ENCODE data around the gene HELQ. TPM values are rescaled to one million over a fixed set of nuclear protein-coding genes. Genes with fewer than 3 reads are reported as not detected.
"Not testable (repeated sequence)": the region's sequence is repeated elsewhere in the genome, so short reads cannot be mapped to it uniquely, and the experiment has no call there.

Gene HELQ, protein sequence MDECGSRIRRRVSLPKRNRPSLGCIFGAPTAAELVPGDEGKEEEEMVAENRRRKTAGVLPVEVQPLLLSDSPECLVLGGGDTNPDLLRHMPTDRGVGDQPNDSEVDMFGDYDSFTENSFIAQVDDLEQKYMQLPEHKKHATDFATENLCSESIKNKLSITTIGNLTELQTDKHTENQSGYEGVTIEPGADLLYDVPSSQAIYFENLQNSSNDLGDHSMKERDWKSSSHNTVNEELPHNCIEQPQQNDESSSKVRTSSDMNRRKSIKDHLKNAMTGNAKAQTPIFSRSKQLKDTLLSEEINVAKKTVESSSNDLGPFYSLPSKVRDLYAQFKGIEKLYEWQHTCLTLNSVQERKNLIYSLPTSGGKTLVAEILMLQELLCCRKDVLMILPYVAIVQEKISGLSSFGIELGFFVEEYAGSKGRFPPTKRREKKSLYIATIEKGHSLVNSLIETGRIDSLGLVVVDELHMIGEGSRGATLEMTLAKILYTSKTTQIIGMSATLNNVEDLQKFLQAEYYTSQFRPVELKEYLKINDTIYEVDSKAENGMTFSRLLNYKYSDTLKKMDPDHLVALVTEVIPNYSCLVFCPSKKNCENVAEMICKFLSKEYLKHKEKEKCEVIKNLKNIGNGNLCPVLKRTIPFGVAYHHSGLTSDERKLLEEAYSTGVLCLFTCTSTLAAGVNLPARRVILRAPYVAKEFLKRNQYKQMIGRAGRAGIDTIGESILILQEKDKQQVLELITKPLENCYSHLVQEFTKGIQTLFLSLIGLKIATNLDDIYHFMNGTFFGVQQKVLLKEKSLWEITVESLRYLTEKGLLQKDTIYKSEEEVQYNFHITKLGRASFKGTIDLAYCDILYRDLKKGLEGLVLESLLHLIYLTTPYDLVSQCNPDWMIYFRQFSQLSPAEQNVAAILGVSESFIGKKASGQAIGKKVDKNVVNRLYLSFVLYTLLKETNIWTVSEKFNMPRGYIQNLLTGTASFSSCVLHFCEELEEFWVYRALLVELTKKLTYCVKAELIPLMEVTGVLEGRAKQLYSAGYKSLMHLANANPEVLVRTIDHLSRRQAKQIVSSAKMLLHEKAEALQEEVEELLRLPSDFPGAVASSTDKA
- total RNA-seq = 16.9 TPM
- long read RNA-seq, partial matches to known transcripts = 4 of 14 reads
- long read RNA-seq, other reads (novel, unspliced or antisense) = 6 of 14 reads

DNA sequence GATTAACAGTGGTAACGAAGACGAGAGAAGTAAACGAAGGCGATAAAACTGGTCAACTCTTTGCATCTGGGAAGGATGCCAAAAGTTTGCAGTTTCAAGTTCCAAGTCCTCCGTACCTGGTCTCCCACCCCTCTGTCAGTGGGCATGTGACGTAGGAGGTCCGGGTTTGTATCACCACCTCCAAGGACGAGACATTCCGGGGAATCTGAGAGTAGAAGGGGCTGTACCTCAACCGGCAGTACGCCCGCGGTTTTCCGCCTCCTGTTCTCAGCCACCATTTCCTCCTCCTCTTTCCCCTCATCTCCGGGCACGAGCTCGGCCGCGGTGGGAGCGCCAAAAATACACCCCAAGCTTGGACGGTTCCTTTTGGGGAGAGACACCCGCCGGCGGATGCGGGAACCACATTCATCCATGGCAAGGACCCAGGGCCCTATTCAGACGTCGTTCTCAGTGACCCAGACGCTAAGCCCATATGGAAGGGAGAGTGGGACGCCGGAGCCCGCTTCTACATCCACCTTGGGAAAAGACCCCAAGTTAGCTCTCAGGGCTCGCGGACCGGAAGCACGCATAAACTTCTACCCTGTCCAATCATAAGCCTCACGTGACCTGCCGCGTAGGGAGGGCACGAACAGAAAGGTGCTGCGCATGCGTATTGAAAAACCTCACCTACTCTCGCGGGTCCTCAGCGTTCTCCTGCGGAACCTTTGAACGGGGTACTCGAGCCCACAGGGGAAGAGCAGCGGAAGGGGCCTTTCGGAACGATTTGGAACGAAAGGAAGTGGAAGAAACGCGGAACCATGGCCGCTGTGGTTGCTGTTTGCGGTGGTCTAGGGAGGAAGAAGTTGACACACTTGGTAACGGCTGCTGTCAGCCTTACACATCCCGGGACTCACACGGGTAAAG, at the start of gene HELQ, which contains the start of gene MRPS18C:
HELQ (minus strand) TSS at position 543 of the 903 bp plus-strand sequence; CDS start at position 413, 130 bp downstream.
MRPS18C (plus strand) TSS at position 778 of the 903 bp plus-strand sequence; CDS start at position 798, 20 bp downstream.
- peak within 1 kb of the TSS; percentile 99 for H3K27ac ChIP-seq
- H3K4me1 ChIP-seq = peaks cover 22% of the 10 kb centered on the region
- H3K4me3 ChIP-seq = peak within 1 kb of the TSS; percentile 80
- ATAC-seq = peak; percentile 98
- H3K36me3 ChIP-seq = peaks cover 42% of the 10 kb centered on the region
- no peaks in the 10 kb centered on the region for H3K27me3 ChIP-seq
- DNase-seq = peak; percentile 96
- TF ChIP-seq, protein P1, sequence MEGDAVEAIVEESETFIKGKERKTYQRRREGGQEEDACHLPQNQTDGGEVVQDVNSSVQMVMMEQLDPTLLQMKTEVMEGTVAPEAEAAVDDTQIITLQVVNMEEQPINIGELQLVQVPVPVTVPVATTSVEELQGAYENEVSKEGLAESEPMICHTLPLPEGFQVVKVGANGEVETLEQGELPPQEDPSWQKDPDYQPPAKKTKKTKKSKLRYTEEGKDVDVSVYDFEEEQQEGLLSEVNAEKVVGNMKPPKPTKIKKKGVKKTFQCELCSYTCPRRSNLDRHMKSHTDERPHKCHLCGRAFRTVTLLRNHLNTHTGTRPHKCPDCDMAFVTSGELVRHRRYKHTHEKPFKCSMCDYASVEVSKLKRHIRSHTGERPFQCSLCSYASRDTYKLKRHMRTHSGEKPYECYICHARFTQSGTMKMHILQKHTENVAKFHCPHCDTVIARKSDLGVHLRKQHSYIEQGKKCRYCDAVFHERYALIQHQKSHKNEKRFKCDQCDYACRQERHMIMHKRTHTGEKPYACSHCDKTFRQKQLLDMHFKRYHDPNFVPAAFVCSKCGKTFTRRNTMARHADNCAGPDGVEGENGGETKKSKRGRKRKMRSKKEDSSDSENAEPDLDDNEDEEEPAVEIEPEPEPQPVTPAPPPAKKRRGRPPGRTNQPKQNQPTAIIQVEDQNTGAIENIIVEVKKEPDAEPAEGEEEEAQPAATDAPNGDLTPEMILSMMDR (IDR thresholded peaks at IDR 0.05) = peak; percentile 25
- no peaks in the 10 kb centered on the region for H3K9me3 ChIP-seq
- intact Hi-C loops (cut with DNase I) = no loop called here

DNA sequence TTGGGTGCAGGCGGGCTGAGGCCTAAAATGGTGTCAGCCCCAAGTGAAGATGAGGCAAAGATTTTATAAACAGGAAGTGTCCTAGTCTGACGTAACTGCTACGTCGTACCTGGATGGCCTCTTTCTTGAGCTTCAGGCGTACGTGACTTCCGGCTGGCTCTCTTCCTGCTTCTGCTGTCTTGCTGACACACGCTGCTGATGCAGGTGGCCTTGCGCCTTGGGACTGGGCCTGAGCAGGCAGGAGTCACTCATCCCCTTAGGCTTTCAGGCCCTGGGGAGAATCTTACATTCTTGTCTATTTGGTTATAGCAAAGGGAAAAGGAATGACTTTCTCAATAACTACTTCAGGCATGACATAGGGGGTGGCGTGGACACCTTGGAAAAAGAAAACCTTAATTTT, 49.4 kb upstream of the HELQ start:
- H3K9me3 ChIP-seq = no peaks in the 10 kb centered on the region
- H3K27ac ChIP-seq = no peak overlapping the region
- no peak for DNase-seq
- H3K36me3 ChIP-seq = no peaks in the 10 kb centered on the region
- no peaks in the 10 kb centered on the region for H3K27me3 ChIP-seq
- intact Hi-C loops (cut with DNase I) = loop anchor here (10.0 kb wide), 1 partner anchor 130 kb away; no protein-coding TSS in a partner anchor
- TF ChIP-seq, protein P1 (IDR thresholded peaks at IDR 0.05) = no peak
- no peak overlapping the region for H3K4me3 ChIP-seq
- no peaks in the 10 kb centered on the region for H3K4me1 ChIP-seq
- no peak for ATAC-seq

DNA sequence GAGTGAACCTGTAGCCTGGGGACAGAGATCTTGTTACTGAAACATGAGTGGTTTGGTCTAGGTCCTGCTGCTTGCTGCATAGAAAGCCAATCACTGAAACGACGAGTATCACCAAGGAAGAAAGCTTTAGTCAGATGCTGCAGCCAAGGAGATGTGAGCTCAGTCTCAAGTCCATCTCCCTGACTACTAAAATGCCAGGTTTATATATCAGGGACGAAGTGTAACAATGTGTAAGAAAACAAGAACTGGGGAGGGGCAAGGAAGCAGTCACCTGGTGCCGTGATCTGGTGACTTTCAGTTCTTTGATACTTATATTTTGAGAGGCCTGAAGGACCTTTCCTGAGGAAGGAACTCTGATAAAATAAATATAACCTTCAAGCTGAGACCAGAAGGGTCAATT, 48.9 kb upstream of the HELQ start:
- intact Hi-C loops (cut with DNase I) = loop anchor here (10.0 kb wide), 1 partner anchor 130 kb away; no protein-coding TSS in a partner anchor
- Histone ChIP-seq H3K36me3 (no peaks in the 10 kb centered on the region), H3K27ac (peak overlapping the region; percentile 49), H3K4me3 (no peak overlapping the region), H3K4me1 (no peaks in the 10 kb centered on the region), H3K27me3 (no peaks in the 10 kb centered on the region), H3K9me3 (no peaks in the 10 kb centered on the region)
- ATAC-seq (peak; percentile 62), DNase-seq (no peak)
- TF ChIP-seq, protein P1 (IDR thresholded peaks at IDR 0.05) = no peak

DNA sequence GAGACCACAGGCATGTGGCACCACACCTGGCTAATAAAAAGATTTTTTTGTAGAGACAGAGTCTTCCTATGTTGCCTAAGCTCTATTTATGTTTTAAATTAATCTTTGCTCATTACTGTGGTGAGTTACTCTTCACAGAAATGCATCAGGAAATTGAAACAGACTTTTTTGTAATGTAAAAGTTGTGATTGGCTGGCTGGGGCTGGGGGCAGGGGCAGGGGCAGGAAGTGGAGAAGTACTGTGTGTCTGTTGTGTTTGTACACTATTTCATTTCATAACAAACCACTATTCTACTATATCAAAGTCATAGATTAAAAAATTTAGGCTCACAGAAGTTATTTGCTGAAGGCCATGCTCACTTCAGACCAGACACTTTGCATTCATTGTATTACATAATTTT, 48.4 kb upstream of the HELQ start:
- H3K9me3 ChIP-seq = no peaks in the 10 kb centered on the region
- no peaks in the 10 kb centered on the region for H3K36me3 ChIP-seq
- no peaks in the 10 kb centered on the region for H3K4me1 ChIP-seq
- H3K4me3 ChIP-seq = no peak overlapping the region
- H3K27me3 ChIP-seq = no peaks in the 10 kb centered on the region
- TF ChIP-seq, protein P1 (IDR thresholded peaks at IDR 0.05) = no peak
- DNase-seq (no peak), ATAC-seq (no peak)
- H3K27ac ChIP-seq = peak overlapping the region; percentile 49
- intact Hi-C loops (cut with DNase I) = loop anchor here (10.0 kb wide), 1 partner anchor 131 kb away; no protein-coding TSS in a partner anchor

DNA sequence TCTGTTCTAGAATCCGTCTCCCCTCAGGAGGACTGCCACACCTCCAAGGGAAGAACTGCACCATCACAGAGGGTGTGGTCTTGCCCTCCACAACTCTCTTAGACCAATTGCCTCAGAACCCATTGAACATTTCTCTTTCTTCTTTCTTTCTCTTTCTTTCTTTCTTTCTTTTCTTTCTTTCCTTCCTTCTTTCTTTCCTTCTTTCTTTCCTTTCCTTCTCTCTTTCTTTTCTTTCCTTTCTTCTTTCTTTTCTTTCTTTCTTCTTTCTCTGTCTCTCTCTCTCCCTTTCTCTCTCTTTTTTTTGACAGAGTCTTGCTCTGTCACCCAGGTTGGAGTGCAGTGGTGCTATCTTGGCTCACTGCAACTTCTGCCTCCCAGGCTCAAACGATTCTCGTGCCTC, 46.0 kb upstream of the HELQ start:
- not testable (repeated sequence) for H3K36me3 ChIP-seq, H3K27ac ChIP-seq, ATAC-seq, H3K4me1 ChIP-seq, H3K27me3 ChIP-seq, H3K9me3 ChIP-seq, DNase-seq, H3K4me3 ChIP-seq
- intact Hi-C loops (cut with DNase I) = loop anchor here (10.0 kb wide), 1 partner anchor 133 kb away; no protein-coding TSS in a partner anchor

Measured in upper lobe of right lung (tissue), 1 donor.